K562 (cell line): ENCODE measurements around the gene LAMB4. TPM values are rescaled to one million over a fixed set of nuclear protein-coding genes. Genes with fewer than 3 reads are reported as not detected.
A peak's percentile ranks its signal among the peaks of the same experiment; 100 is the strongest.

ENCODE experiments used
- BRCA1 ChIP-seq, 2 experiments: fragments of 450-650 bp in 1 of 2; sonication (generic) in 1 of 2; formaldehyde crosslinking in 1 of 2; IDR thresholded peaks; 2 replicates each; pipeline versions ENCODE4 v1.5.0 to v1.6.1; 2017 to 2020; ENCODE audit warnings: mild to moderate bottlenecking in 1 of 2, missing genetic modification reagents in 1 of 2
- CBX5 ChIP-seq: IDR thresholded peaks from 2 replicates; pipeline ENCODE4 v1.6.1; 2014; ENCODE audit warnings: low read depth, borderline replicate concordance
- CHD4 ChIP-seq: fragments of 200-600 bp; sonication (generic); IDR thresholded peaks from 3 replicates; pipeline ENCODE4 v1.6.1; 2012; ENCODE audit warnings: low read depth, mild to moderate bottlenecking, mixed read lengths, low read length, inconsistent platforms; ENCODE audit not compliant: insufficient read depth, insufficient replicate concordance, poor library complexity, severe bottlenecking
- DNMT1 ChIP-seq: fragments of 450-650 bp; IDR thresholded peaks from 2 replicates; pipeline ENCODE4 v1.6.1; 2016; ENCODE audit warnings: antibody characterized with exemption, mild to moderate bottlenecking
- EGR1 ChIP-seq: fragments of 450-650 bp; conservative IDR thresholded peaks from 2 replicates; pipeline ENCODE4 v1.6.1; 2017; ENCODE audit warnings: mild to moderate bottlenecking
- ETV1 ChIP-seq: fragments of 450-650 bp; conservative IDR thresholded peaks from 2 replicates; pipeline ENCODE4 v1.6.1; 2016; ENCODE audit warnings: missing genetic modification characterization, control low read depth, low read depth, missing compliant biosample characterization
- FOXA3 ChIP-seq, 2 experiments: fragments of 450-650 bp in 1 of 2; sonication (generic) in 1 of 2; formaldehyde crosslinking; IDR thresholded peaks in 1 of 2; conservative IDR thresholded peaks in 1 of 2; 2 replicates each; pipeline versions ENCODE4 v1.4.0 to v1.8.0; 2020 to 2022; ENCODE audit warnings: mild to moderate bottlenecking in 2 of 2, missing genetic modification reagents in 1 of 2
- GTF2A2 ChIP-seq: IDR thresholded peaks from 2 replicates; pipeline ENCODE4 v1.6.1; 2016; ENCODE audit warnings: mild to moderate bottlenecking, missing genetic modification characterization, missing compliant biosample characterization
- HNRNPH1 ChIP-seq: fragments of 200-400 bp; formaldehyde crosslinking; optimal IDR thresholded peaks from 2 replicates; pipeline ENCODE3; 2017; ENCODE audit warnings: low read depth, mild to moderate bottlenecking, low read length, moderate library complexity
- HOMEZ ChIP-seq: fragments of 250-450 bp; sonication (Bioruptor Pico); IDR thresholded peaks from 2 replicates; pipeline ENCODE4 v1.4.0; 2020; ENCODE audit warnings: mild to moderate bottlenecking, moderate library complexity
- NCOR1 ChIP-seq: fragments of 450-650 bp; IDR thresholded peaks from 2 replicates; pipeline ENCODE4 v1.6.1; 2016; ENCODE audit warnings: mild to moderate bottlenecking, moderate library complexity
- RBM34 ChIP-seq: fragments of 200-400 bp; formaldehyde crosslinking; IDR thresholded peaks from 2 replicates; pipeline ENCODE4 v1.6.1; 2018; ENCODE audit warnings: low read length, borderline replicate concordance; ENCODE audit not compliant: insufficient read depth
- TAF9B ChIP-seq: fragments of 450-650 bp; IDR thresholded peaks from 2 replicates; pipeline ENCODE4 v1.6.1; 2018; ENCODE audit warnings: mild to moderate bottlenecking; ENCODE audit not compliant: partially characterized antibody
- TCFL5 ChIP-seq: fragments of 250-450 bp; sonication (Bioruptor Pico); conservative IDR thresholded peaks from 2 replicates; pipeline ENCODE4 v1.6.1; 2021; ENCODE audit warnings: mild to moderate bottlenecking, moderate library complexity, matching md5 sums
- TEAD4 ChIP-seq, 2 experiments: sonication (generic) in 1 of 2; formaldehyde crosslinking in 1 of 2; IDR thresholded peaks; 2 replicates each; pipeline versions ENCODE4 v1.6.1 to v1.8.0; 2012 to 2022; ENCODE audit warnings: borderline replicate concordance in 1 of 2, inconsistent platforms in 1 of 2, low read length in 1 of 2, mild to moderate bottlenecking in 1 of 2, missing genetic modification reagents in 1 of 2
- YY1 ChIP-seq, 3 experiments: IDR thresholded peaks; 2 replicates each; pipeline ENCODE4 v1.6.1; 2011; ENCODE audit warnings: low read length in 2 of 3, mild to moderate bottlenecking in 2 of 3, moderate library complexity in 2 of 3, borderline replicate concordance in 1 of 3, control low read depth in 1 of 3, low read depth in 1 of 3; ENCODE audit not compliant: insufficient read depth in 3 of 3, insufficient replicate concordance in 2 of 3, control insufficient read depth in 1 of 3, insufficient read length in 1 of 3; ENCODE audit errors: extremely low read depth in 1 of 3
- ZEB2 ChIP-seq: fragments of 450-650 bp; IDR thresholded peaks from 2 replicates; pipeline ENCODE4 v1.6.1; 2016
- ZNF274 ChIP-seq: IDR thresholded peaks from 2 replicates; pipeline ENCODE4 v1.6.1; 2011; ENCODE audit warnings: low read depth, mild to moderate bottlenecking, low read length, moderate library complexity, borderline replicate concordance
- ZNF584 ChIP-seq: fragments of 200-800 bp; sonication (Bioruptor generic); IDR thresholded peaks from 2 replicates; pipeline ENCODE4 v1.6.1; 2016; ENCODE audit warnings: low read depth, mild to moderate bottlenecking, missing genetic modification characterization, missing compliant biosample characterization
- polyA plus RNA-seq, 8 experiments: library from polyadenylated mRNA; depleted of rRNA in 4 of 8; stranded (reverse) in 5 of 8; unstranded in 3 of 8; fragments of >200 nt; fragmentation: Nextera tagmentation in 2 of 8; fragmentation: Illumina TruSeq in 1 of 8; extraction: Ambion mirVana in 2 of 8; extraction: Trizol in 1 of 8; gene quantifications; 2 replicates each; pipeline versions ENCODE4 v1.2.1 to v1.2.3, GENCODE V29; 2011 to 2014; ENCODE audit warnings: inconsistent platforms in 1 of 8, missing spikeins in 1 of 8
- total RNA-seq, 7 experiments: library from RNA; depleted of rRNA in 6 of 7; stranded (reverse); fragments of >200 nt in 6 of 7; fragmentation: Illumina TruSeq in 2 of 7; extraction: Trizol in 2 of 7; gene quantifications; 2 replicates each; pipeline versions ENCODE4 v1.2.1 to v1.2.3, GENCODE V29; 2011 to 2021; ENCODE audit warnings: low replicate concordance in 1 of 7
- TF ChIP-seq, protein P1 (sequence below): IDR thresholded peaks from 2 replicates; pipeline ENCODE4 v1.6.1; 2011; ENCODE audit warnings: borderline replicate concordance, low read depth, mild to moderate bottlenecking, moderate library complexity, low read length; ENCODE audit not compliant: insufficient read depth, poor library complexity, severe bottlenecking

The LAMB4 gene
- total and polyA plus RNA-seq, 9 of the 15 experiments (the other 6 are each of a cell fraction or from before 2014, with no cell fraction given) = 0.06 to 0.13 (median 0.07) TPM; not detected in 6

GRCh38 chr7:108103558-108104298 lies 26.4 kb downstream of the LAMB4 start (continued):
- TF ChIP-seq BRCA1 (IDR thresholded peaks at IDR 0.05) (no peak), BRCA1 (CRISPR knock-in tag; IDR thresholded peaks at IDR 0.05) (no peak), NCOR1 (peak; percentile 43; the same call in 1 of the 2 replicates), TAF9B (peak; percentile 50), CHD4 (no peak), ETV1 (tag) (no peak; the same call in 1 of the 2 replicates), HNRNPH1 (no peak), CBX5 (0 out of 2 replicates have a peak, but pooled peaks have one; percentile 62), HOMEZ (no peak), GTF2A2 (tag) (no peak), ZEB2 (0 out of 2 replicates have a peak, but pooled peaks have one; percentile 9), ZNF584 (CRISPR knock-in tag) (0 out of 2 replicates have a peak, but pooled peaks have one; percentile 34), DNMT1 (no peak), YY1 (IDR thresholded peaks at IDR 0.05; ENCODE audit: borderline replicate concordance in 1 of 3, control insufficient read depth in 1 of 3, extremely low read depth in 1 of 3, insufficient read depth in 3 of 3, insufficient read length in 1 of 3, insufficient replicate concordance in 2 of 3, low read depth in 1 of 3, low read length in 2 of 3) (no peak), EGR1 (no peak), ZNF274 (no peak), FOXA3 (CRISPR knock-in tag; conservative IDR thresholded peaks at IDR 0.05 in 1 of 2, IDR thresholded peaks at IDR 0.05 in 1 of 2) (peak in 1 of 2 experiments; percentile 8; a peak in 1 of 4 replicates), TCFL5 (CRISPR knock-in tag) (no peak), RBM34 (no peak), TEAD4 (IDR thresholded peaks at IDR 0.05; ENCODE audit: low read length) (peak; percentile 75), TEAD4 (CRISPR knock-in tag; IDR thresholded peaks at IDR 0.05; ENCODE audit: borderline replicate concordance) (no peak)
- TF ChIP-seq, protein P1, sequence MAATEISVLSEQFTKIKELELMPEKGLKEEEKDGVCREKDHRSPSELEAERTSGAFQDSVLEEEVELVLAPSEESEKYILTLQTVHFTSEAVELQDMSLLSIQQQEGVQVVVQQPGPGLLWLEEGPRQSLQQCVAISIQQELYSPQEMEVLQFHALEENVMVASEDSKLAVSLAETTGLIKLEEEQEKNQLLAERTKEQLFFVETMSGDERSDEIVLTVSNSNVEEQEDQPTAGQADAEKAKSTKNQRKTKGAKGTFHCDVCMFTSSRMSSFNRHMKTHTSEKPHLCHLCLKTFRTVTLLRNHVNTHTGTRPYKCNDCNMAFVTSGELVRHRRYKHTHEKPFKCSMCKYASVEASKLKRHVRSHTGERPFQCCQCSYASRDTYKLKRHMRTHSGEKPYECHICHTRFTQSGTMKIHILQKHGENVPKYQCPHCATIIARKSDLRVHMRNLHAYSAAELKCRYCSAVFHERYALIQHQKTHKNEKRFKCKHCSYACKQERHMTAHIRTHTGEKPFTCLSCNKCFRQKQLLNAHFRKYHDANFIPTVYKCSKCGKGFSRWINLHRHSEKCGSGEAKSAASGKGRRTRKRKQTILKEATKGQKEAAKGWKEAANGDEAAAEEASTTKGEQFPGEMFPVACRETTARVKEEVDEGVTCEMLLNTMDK = no peak
